ACC112 (cell line): Measurements from ENCODE around the gene NBEAL2.

Source experiments
- H2AFZ ChIP-seq: fragments of 200-600 bp; sonication (generic); one replicate; pipeline ENCODE4 v1.6.0; 2017; ENCODE audit warnings: antibody characterized with exemption, low read length; ENCODE audit not compliant: unreplicated experiment
- H3K27ac ChIP-seq: fragments of 200-600 bp; sonication (generic); 2 replicates; pipeline ENCODE4 v1.5.1; 2014; ENCODE audit warnings: low read depth, mild to moderate bottlenecking, antibody characterized with exemption, low read length, moderate library complexity
- H3K27me3 ChIP-seq: fragments of 200-600 bp; sonication (generic); 2 replicates; pipeline ENCODE4 v1.6.1; 2014; ENCODE audit warnings: mild to moderate bottlenecking, antibody characterized with exemption, low read length, moderate library complexity, mixed read lengths; ENCODE audit not compliant: insufficient read depth
- H3K36me3 ChIP-seq: fragments of 200-600 bp; sonication (generic); 2 replicates; pipeline ENCODE4 v1.6.1; 2016; ENCODE audit warnings: mild to moderate bottlenecking, antibody characterized with exemption, low read length, moderate library complexity, mixed read lengths; ENCODE audit not compliant: insufficient read depth
- H3K4me1 ChIP-seq: fragments of 200-600 bp; sonication (generic); one replicate; pipeline ENCODE4 v1.6.1; 2016; ENCODE audit warnings: low read length, mixed read lengths; ENCODE audit not compliant: insufficient read depth, unreplicated experiment, control insufficient read depth
- H3K4me3 ChIP-seq: fragments of 200-600 bp; sonication (generic); 2 replicates; pipeline ENCODE4 v1.5.1; 2014; ENCODE audit warnings: mild to moderate bottlenecking, low read depth, low read length
- H3K79me2 ChIP-seq: fragments of 200-600 bp; sonication (generic); one replicate; pipeline ENCODE4 v1.6.0; 2016; ENCODE audit warnings: low read length; ENCODE audit not compliant: control insufficient read depth, unreplicated experiment, insufficient read depth

NBEAL2 gene

GRCh38 chr3:47008851-47009224 is 29.4 kb downstream of the NBEAL2 start:
- Histone ChIP-seq H3K27me3 (no peaks in the 10 kb centered on the region), H3K27ac (no peak overlapping the region), H3K4me1 (peaks cover 3% of the 10 kb centered on the region), H3K4me3 (peak overlapping the region; percentile 83), H3K79me2 (no peaks in the 10 kb centered on the region), H2AFZ (peak overlapping the region; percentile 58), H3K36me3 (no peaks in the 10 kb centered on the region)

- H3K27ac ChIP-seq, result peak overlapping the region; percentile 58; the same call in 1 of the 2 replicates
- peak overlapping the region; percentile 83 for H2AFZ ChIP-seq
- H3K4me1 ChIP-seq, result peaks cover 3% of the 10 kb centered on the region
- peak overlapping the region; percentile 83 for H3K4me3 ChIP-seq
- H3K79me2 ChIP-seq, result no peaks in the 10 kb centered on the region
- H3K27me3 ChIP-seq, result no peaks in the 10 kb centered on the region
- H3K36me3 ChIP-seq, result no peaks in the 10 kb centered on the region
Measured at GRCh38 chr3:47009225-47010110, 30.0 kb downstream of the NBEAL2 start.

GRCh38 chr3:47010111-47010712 is 30.7 kb downstream of the NBEAL2 start:
- H2AFZ ChIP-seq, result peak overlapping the region; percentile 83
- peak overlapping the region; percentile 83 for H3K4me3 ChIP-seq
- H3K36me3 ChIP-seq, result no peaks in the 10 kb centered on the region
- H3K79me2 ChIP-seq, result no peaks in the 10 kb centered on the region
- no peaks in the 10 kb centered on the region for H3K27me3 ChIP-seq
- H3K27ac ChIP-seq, result no peak overlapping the region
- peaks cover 3% of the 10 kb centered on the region for H3K4me1 ChIP-seq

GRCh38 chr3:47010910-47011309 is 31.4 kb downstream of the NBEAL2 start:
- H3K27ac ChIP-seq, result no peak overlapping the region
- no peak overlapping the region for H2AFZ ChIP-seq
- peaks cover 3% of the 10 kb centered on the region for H3K4me1 ChIP-seq
- H3K79me2 ChIP-seq, result no peaks in the 10 kb centered on the region
- no peak overlapping the region for H3K4me3 ChIP-seq
- no peaks in the 10 kb centered on the region for H3K36me3 ChIP-seq
- H3K27me3 ChIP-seq, result no peaks in the 10 kb centered on the region

GRCh38 chr3:47011371-47011770 is 31.9 kb downstream of the NBEAL2 start:
- no peak overlapping the region for H2AFZ ChIP-seq
- H3K27ac ChIP-seq, result no peak overlapping the region
- H3K4me3 ChIP-seq, result no peak overlapping the region
- no peaks in the 10 kb centered on the region for H3K79me2 ChIP-seq
- H3K27me3 ChIP-seq, result no peaks in the 10 kb centered on the region
- H3K4me1 ChIP-seq, result peaks cover 7% of the 10 kb centered on the region
- H3K36me3 ChIP-seq, result no peaks in the 10 kb centered on the region

GRCh38 chr3:47012342-47013230 is 33.1 kb downstream of the NBEAL2 start:
- Histone ChIP-seq H3K4me1 (peaks cover 19% of the 10 kb centered on the region), H2AFZ (no peak overlapping the region), H3K79me2 (no peaks in the 10 kb centered on the region), H3K27me3 (no peaks in the 10 kb centered on the region), H3K4me3 (no peak overlapping the region), H3K36me3 (no peaks in the 10 kb centered on the region), H3K27ac (no peak overlapping the region)

GRCh38 chr3:47013231-47013630 is 33.8 kb downstream of the NBEAL2 start:
- no peaks in the 10 kb centered on the region for H3K79me2 ChIP-seq
- H3K27ac ChIP-seq, result no peak overlapping the region
- peaks cover 26% of the 10 kb centered on the region for H3K4me1 ChIP-seq
- no peaks in the 10 kb centered on the region for H3K36me3 ChIP-seq
- H3K4me3 ChIP-seq, result no peak overlapping the region
- H3K27me3 ChIP-seq, result no peaks in the 10 kb centered on the region
- H2AFZ ChIP-seq, result no peak overlapping the region

GRCh38 chr3:47014036-47014435 is 34.6 kb downstream of the NBEAL2 start:
- H3K4me1 ChIP-seq, result peaks cover 26% of the 10 kb centered on the region
- no peaks in the 10 kb centered on the region for H3K36me3 ChIP-seq
- H2AFZ ChIP-seq, result no peak overlapping the region
- no peak overlapping the region for H3K27ac ChIP-seq
- H3K4me3 ChIP-seq, result no peak overlapping the region
- no peaks in the 10 kb centered on the region for H3K27me3 ChIP-seq
- H3K79me2 ChIP-seq, result no peaks in the 10 kb centered on the region

GRCh38 chr3:47015151-47015550 is 35.7 kb downstream of the NBEAL2 start:
- peaks cover 29% of the 10 kb centered on the region for H3K4me1 ChIP-seq
- H3K36me3 ChIP-seq, result peaks cover 4% of the 10 kb centered on the region; the same call in 1 of the 2 replicates
- no peaks in the 10 kb centered on the region for H3K27me3 ChIP-seq
- H3K4me3 ChIP-seq, result no peak overlapping the region
- H2AFZ ChIP-seq, result no peak overlapping the region
- H3K79me2 ChIP-seq, result no peaks in the 10 kb centered on the region
- H3K27ac ChIP-seq, result no peak overlapping the region

GRCh38 chr3:47016086-47016933 is 36.8 kb downstream of the NBEAL2 start:
- H2AFZ ChIP-seq, result no peak overlapping the region
- peaks cover 29% of the 10 kb centered on the region for H3K4me1 ChIP-seq
- peaks cover 4% of the 10 kb centered on the region; the same call in 1 of the 2 replicates for H3K36me3 ChIP-seq
- H3K27ac ChIP-seq, result peak overlapping the region; percentile 74
- H3K4me3 ChIP-seq, result peak overlapping the region; percentile 0; the same call in 1 of the 2 replicates
- H3K27me3 ChIP-seq, result no peaks in the 10 kb centered on the region
- H3K79me2 ChIP-seq, result no peaks in the 10 kb centered on the region
